ENCODE measurements around the gene CCNDBP1. TPM values are rescaled to one million over a fixed set of nuclear protein-coding genes. Genes with fewer than 3 reads are reported as not detected.

CCNDBP1 gene
- total RNA-seq, 4 donors from 2014 or later, result 44.9 to 87.2 (median 69.6) TPM

DNA sequence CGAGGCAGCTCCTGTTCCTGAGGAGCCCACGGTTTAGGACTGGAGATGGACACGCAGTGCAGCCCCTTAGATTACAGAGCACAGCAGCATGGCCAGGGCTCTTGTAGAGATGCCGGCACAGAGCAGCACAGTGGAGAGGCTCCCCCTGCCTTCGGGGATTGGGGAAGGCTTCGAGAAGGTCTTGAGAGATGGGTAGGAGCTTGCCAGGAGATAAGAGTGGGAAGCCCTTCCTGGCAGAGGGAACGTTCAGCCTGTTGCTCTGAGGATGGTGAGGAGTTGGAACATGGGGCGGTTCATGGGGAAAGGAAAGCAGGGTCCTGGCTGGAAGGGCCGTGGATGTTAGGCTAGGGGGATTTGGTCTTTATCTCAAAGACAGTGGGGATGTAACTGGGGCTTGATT is 25.6 kb downstream of the CCNDBP1 start:
- H3K27ac ChIP-seq (replicated peaks in 1 of 4), result no peak overlapping the region
- H3K9me3 ChIP-seq, result no peaks in the 10 kb centered on the region
- DNase-seq (ENCODE audit: extremely low spot score), result peak; percentile 83
- H3K36me3 ChIP-seq, result no peaks in the 10 kb centered on the region
- intact Hi-C loops (cut with DNase I), result no loop called here
- H3K4me3 ChIP-seq, result no peak overlapping the region
- TF ChIP-seq POLR2A (IDR thresholded peaks at IDR 0.05; ENCODE audit: low read depth), result no peak
- WGBS, result 85% methylated on average over 8 of the region's 9 CpGs
- H3K27me3 ChIP-seq, result peaks cover 0 to 32% (median 0%) of the 10 kb centered on the region in 4 donors
- no peaks in the 10 kb centered on the region for H3K4me1 ChIP-seq

DNA sequence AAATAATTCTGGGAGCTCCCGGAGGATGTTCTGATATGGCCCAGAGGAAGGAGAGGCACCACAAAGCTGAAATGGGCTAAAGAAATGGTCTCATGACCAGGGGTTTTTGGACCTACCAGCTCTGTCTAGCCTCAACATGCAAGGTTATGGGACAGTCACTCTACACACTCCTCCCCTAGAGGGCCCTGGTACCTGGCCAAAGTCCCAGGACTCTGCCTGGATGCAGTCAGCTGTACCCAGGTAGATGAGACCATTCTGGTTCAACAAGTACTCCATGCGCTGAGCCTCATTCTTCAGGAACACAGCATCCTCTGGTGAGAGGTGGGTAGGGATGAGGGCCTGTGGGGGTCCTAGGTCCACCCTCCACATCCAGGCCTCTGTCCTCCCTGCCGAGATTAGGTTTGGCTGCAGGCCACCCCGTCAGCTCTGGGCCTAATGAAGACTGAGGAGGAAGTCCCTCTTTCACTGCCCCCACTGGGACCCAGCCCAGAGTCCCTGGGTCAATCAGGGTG is 26.1 kb downstream of the CCNDBP1 start:
- Histone ChIP-seq H3K36me3 (no peaks in the 10 kb centered on the region), H3K27me3 (peaks cover 0 to 32% (median 0%) of the 10 kb centered on the region in 4 donors), H3K27ac (replicated peaks in 1 of 4) (no peak overlapping the region), H3K4me3 (no peak overlapping the region), H3K4me1 (no peaks in the 10 kb centered on the region), H3K9me3 (no peaks in the 10 kb centered on the region)
- DNase-seq (ENCODE audit: extremely low spot score), result no peak
- intact Hi-C loops (cut with DNase I), result no loop called here
- TF ChIP-seq EP300 (IDR thresholded peaks at IDR 0.05), result no peak
- no peak for TF ChIP-seq POLR2A (IDR thresholded peaks at IDR 0.05; ENCODE audit: low read depth)
- TF ChIP-seq POLR2AphosphoS5 (IDR thresholded peaks at IDR 0.05), result no peak
- TF ChIP-seq, protein P1, sequence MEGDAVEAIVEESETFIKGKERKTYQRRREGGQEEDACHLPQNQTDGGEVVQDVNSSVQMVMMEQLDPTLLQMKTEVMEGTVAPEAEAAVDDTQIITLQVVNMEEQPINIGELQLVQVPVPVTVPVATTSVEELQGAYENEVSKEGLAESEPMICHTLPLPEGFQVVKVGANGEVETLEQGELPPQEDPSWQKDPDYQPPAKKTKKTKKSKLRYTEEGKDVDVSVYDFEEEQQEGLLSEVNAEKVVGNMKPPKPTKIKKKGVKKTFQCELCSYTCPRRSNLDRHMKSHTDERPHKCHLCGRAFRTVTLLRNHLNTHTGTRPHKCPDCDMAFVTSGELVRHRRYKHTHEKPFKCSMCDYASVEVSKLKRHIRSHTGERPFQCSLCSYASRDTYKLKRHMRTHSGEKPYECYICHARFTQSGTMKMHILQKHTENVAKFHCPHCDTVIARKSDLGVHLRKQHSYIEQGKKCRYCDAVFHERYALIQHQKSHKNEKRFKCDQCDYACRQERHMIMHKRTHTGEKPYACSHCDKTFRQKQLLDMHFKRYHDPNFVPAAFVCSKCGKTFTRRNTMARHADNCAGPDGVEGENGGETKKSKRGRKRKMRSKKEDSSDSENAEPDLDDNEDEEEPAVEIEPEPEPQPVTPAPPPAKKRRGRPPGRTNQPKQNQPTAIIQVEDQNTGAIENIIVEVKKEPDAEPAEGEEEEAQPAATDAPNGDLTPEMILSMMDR (IDR thresholded peaks at IDR 0.05), result no peak
- WGBS, result 54% methylated on average over 3 of the region's 4 CpGs

DNA sequence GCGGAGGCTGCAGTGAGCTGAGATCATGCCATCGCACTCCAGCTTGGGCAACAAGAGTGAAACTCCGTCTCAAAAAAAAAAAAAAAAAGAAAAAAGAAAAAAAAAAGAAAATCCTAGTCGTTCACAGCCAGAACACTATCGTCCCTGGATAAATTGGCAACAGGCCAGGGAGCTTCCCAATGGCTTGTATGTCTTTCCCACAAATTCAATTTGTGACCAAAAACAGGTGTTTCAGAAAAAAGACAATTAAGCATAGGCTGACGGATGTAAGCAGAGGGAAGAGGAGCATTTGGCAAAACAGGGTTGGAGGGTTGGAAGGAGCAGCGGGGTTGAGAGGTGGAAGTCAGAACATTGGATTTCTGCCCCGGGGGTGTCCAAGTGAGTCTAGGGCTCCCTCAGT is 27.1 kb downstream of the CCNDBP1 start:
- Histone ChIP-seq H3K4me1 (no peaks in the 10 kb centered on the region), H3K9me3 (no peaks in the 10 kb centered on the region), H3K36me3 (no peaks in the 10 kb centered on the region), H3K4me3 (no peak overlapping the region), H3K27ac (replicated peaks in 1 of 4) (no peak overlapping the region), H3K27me3 (peaks cover 0 to 32% (median 0%) of the 10 kb centered on the region in 4 donors)
- WGBS, result 76% methylated on average over 8 of the region's 8 CpGs
- intact Hi-C loops (cut with DNase I), result no loop called here
- DNase-seq (ENCODE audit: extremely low spot score), result no peak
- TF ChIP-seq EP300 (IDR thresholded peaks at IDR 0.05) (no peak), POLR2AphosphoS5 (IDR thresholded peaks at IDR 0.05) (no peak), POLR2A (IDR thresholded peaks at IDR 0.05; ENCODE audit: low read depth) (no peak)
- TF ChIP-seq, protein P1 (IDR thresholded peaks at IDR 0.05), result no peak

DNA sequence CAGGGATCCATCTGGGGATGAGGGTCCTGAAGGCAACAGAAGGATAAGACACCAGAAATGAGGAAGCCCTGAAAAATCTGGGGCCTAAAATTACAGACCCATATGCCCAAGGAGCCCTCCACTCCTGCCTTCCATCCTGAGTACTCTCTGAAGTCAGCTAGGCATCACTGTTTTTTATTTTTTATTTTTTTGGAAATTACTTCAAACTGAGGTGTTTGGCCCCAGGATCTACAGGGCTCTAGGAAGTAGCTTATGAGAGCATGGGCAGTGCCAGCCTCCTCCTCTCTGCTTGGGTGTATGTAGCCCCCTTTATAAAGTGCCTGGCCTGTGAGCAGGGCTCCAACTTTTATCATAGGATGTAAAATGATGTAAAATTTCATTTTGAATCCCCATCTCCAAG is 27.7 kb downstream of the CCNDBP1 start:
- H3K36me3 ChIP-seq, result no peaks in the 10 kb centered on the region
- no peaks in the 10 kb centered on the region for H3K4me1 ChIP-seq
- intact Hi-C loops (cut with DNase I), result no loop called here
- H3K27ac ChIP-seq (replicated peaks in 1 of 4), result no peak overlapping the region
- DNase-seq (ENCODE audit: extremely low spot score), result peak; percentile 77
- H3K4me3 ChIP-seq, result no peak overlapping the region
- no peak for TF ChIP-seq POLR2A (IDR thresholded peaks at IDR 0.05; ENCODE audit: low read depth)
- H3K27me3 ChIP-seq, result peaks cover 0 to 30% (median 0%) of the 10 kb centered on the region in 4 donors
- no peaks in the 10 kb centered on the region for H3K9me3 ChIP-seq

DNA sequence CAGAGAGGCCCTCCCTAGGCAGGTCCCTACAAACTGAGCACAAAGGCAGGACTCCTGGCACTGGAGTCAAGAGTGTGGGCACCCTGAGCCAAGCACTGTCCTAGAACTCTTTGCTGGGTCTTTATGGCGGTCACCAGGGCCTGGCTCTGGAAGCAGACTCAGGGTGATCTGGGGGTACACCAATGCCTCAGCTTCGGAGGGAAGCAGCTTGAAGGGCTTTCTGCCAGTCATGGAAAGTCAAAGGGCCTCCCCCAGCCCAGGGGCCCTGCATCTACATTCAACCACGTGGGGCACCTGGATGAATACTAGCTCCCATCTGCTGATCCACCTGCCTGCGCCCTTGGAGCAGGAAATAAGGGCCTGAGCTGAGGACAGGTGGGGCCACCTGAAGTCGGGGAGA is 28.3 kb downstream of the CCNDBP1 start:
- no peak overlapping the region for H3K4me3 ChIP-seq
- intact Hi-C loops (cut with DNase I), result no loop called here
- 84% methylated on average over 2 of the region's 5 CpGs for WGBS
- TF ChIP-seq POLR2AphosphoS5 (IDR thresholded peaks at IDR 0.05), result no peak
- no peak for TF ChIP-seq EP300 (IDR thresholded peaks at IDR 0.05)
- TF ChIP-seq POLR2A (IDR thresholded peaks at IDR 0.05; ENCODE audit: low read depth), result no peak
- TF ChIP-seq, protein P1 (IDR thresholded peaks at IDR 0.05), result no peak
- no peak overlapping the region for H3K27ac ChIP-seq (replicated peaks in 1 of 4)
- peaks cover 0 to 26% (median 0%) of the 10 kb centered on the region in 4 donors for H3K27me3 ChIP-seq
- no peaks in the 10 kb centered on the region for H3K4me1 ChIP-seq
- H3K36me3 ChIP-seq, result no peaks in the 10 kb centered on the region
- DNase-seq (ENCODE audit: extremely low spot score), result no peak
- H3K9me3 ChIP-seq, result no peaks in the 10 kb centered on the region

DNA sequence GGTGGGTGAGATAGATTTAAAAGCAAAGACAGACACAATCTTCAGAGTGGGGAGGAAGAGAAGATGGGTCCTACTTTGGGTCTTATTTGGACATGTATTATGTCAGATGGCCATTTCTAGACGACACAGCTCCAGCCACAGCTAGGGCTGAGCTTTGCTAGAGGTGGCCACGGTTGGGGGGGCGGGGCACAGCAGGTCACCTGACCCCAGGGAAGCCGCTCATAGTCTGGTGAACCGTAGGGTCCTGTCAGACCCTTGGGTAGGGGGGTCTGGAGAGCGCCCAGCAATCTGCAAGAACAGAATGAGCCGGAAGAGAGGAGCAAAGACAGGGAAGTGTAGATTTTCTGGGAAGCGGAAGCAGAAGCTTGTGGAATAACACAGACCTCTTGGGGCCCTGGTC is 29.0 kb downstream of the CCNDBP1 start:
- H3K9me3 ChIP-seq, result no peaks in the 10 kb centered on the region
- no peaks in the 10 kb centered on the region for H3K4me1 ChIP-seq
- DNase-seq (ENCODE audit: extremely low spot score), result no peak
- WGBS, result 77% methylated on average over 8 of the region's 8 CpGs
- no peaks in the 10 kb centered on the region for H3K36me3 ChIP-seq
- H3K27ac ChIP-seq (replicated peaks in 1 of 4), result no peak overlapping the region
- intact Hi-C loops (cut with DNase I), result no loop called here
- TF ChIP-seq, protein P1 (IDR thresholded peaks at IDR 0.05), result no peak
- TF ChIP-seq POLR2AphosphoS5 (IDR thresholded peaks at IDR 0.05) (no peak), EP300 (IDR thresholded peaks at IDR 0.05) (no peak), POLR2A (IDR thresholded peaks at IDR 0.05; ENCODE audit: low read depth) (no peak)
- peaks cover 0 to 24% (median 0%) of the 10 kb centered on the region in 4 donors for H3K27me3 ChIP-seq
- H3K4me3 ChIP-seq, result no peak overlapping the region
